ENCODE data around the gene MRFAP1L1. TPM values are rescaled to one million over a fixed set of nuclear protein-coding genes. Genes with fewer than 3 reads are reported as not detected.
A peak's percentile ranks its signal among the peaks of the same experiment; 100 is the strongest.
"Not testable (repeated sequence)": the region's sequence is repeated elsewhere in the genome, so short reads cannot be mapped to it uniquely, and the experiment has no call there.

The MRFAP1L1 gene
- total and polyA plus RNA-seq, 9 of the 15 experiments (the other 6 are each of a cell fraction or from before 2014, with no cell fraction given): 37.6 to 111 (median 83.8) TPM

- peak; percentile 24; the same call in 1 of the 2 replicates for TF ChIP-seq HDAC2 (IDR thresholded peaks at IDR 0.05)
- TF ChIP-seq NR2C1 (IDR thresholded peaks at IDR 0.05): 0 out of 2 replicates have a peak, but pooled peaks have one; percentile 10
- TF ChIP-seq NR2C1 (tag; IDR thresholded peaks at IDR 0.05): 0 out of 2 replicates have a peak, but pooled peaks have one; percentile 6
- peak; percentile 29; the same call in 1 of the 2 replicates for TF ChIP-seq EP400 (IDR thresholded peaks at IDR 0.05)
- TF ChIP-seq KDM1A (IDR thresholded peaks at IDR 0.05): peak; percentile 14 to 40; a peak in 1 of 4 replicates
- TF ChIP-seq DPF2 (IDR thresholded peaks at IDR 0.05): peak; percentile 73
- peak; percentile 54 for TF ChIP-seq CBFA2T2 (conservative IDR thresholded peaks at IDR 0.05)
- TF ChIP-seq NCOR1 (IDR thresholded peaks at IDR 0.05): 0 out of 2 replicates have a peak, but pooled peaks have one; percentile 29
- peak; percentile 73 for TF ChIP-seq SOX6 (IDR thresholded peaks at IDR 0.05)
- peak; percentile 55 for TF ChIP-seq TAL1 (IDR thresholded peaks at IDR 0.05)
- TF ChIP-seq FOXK2 (conservative IDR thresholded peaks at IDR 0.05 in 1 of 2, IDR thresholded peaks at IDR 0.05 in 1 of 2; ENCODE audit: low read depth in 2 of 2): peak in 1 of 2 experiments; percentile 66; a peak in 1 of 4 replicates
- TF ChIP-seq MNT (conservative IDR thresholded peaks at IDR 0.05): peak in 1 of 2 experiments; percentile 48; a peak in 2 of 4 replicates
- TF ChIP-seq L3MBTL2 (IDR thresholded peaks at IDR 0.05): peak; percentile 33; the same call in 1 of the 2 replicates
- TF ChIP-seq ARID1B (IDR thresholded peaks at IDR 0.05): peak; percentile 69
- TF ChIP-seq SMARCA4 (IDR thresholded peaks at IDR 0.05): peak; percentile 35; the same call in 1 of the 2 replicates
- TF ChIP-seq CBFA2T3 (IDR thresholded peaks at IDR 0.05): peak; percentile 76
- peak; percentile 67 for TF ChIP-seq SMARCE1 (IDR thresholded peaks at IDR 0.05)
- Histone ChIP-seq H3K4me1 (replicated peaks in 1 of 2; ENCODE audit: control insufficient read depth in 2 of 2, insufficient read depth in 2 of 2, low read length in 2 of 2) (peaks cover 37 to 38% of the 10 kb centered on the region in 2 experiments), H3K9ac (ENCODE audit: insufficient read depth in 1 of 2, low read depth in 2 of 2, low read length in 2 of 2) (peak overlapping the region in 1 of 2 experiments; percentile 2; a peak in 1 of 4 replicates), H3K27ac (ENCODE audit: extremely low read depth, low read depth, low read length) (0 out of 3 replicates have a peak overlapping the region, but pooled peaks have one; percentile 3), H2AFZ (ENCODE audit: low read depth, low read length) (peak overlapping the region; percentile 47; the same call in 1 of the 2 replicates)
- H3K4me2 ChIP-seq (ENCODE audit: insufficient read depth, low read length); POLR2A ChIA-PET; H3K9me3 ChIP-seq (replicated peaks; ENCODE audit: control insufficient read depth, insufficient read depth, low read depth, low read length); FAIRE-seq; H3K4me3 ChIP-seq; intact Hi-C loops (cut with micrococcal nuclease); BruUV-seq (replicated peaks); H3K36me3 ChIP-seq (ENCODE audit: control insufficient read depth, insufficient read depth, low read length); ATAC-seq; DNase-seq (ENCODE audit: extremely low read depth in 1 of 4, low spot score in 3 of 4); CTCF ChIA-PET (ENCODE audit: low intra/inter-chr PET ratio); H3K9me1 ChIP-seq (ENCODE audit: control insufficient read depth, insufficient read depth, low read length); H4K20me1 ChIP-seq (replicated peaks; ENCODE audit: control insufficient read depth, insufficient read depth, low read length); in situ Hi-C loops (cut with MboI); H3K79me2 ChIP-seq (ENCODE audit: control insufficient read depth, insufficient read depth, low read length); H3K27me3 ChIP-seq (ENCODE audit: control insufficient read depth in 2 of 2, insufficient read depth in 2 of 2, low read length in 2 of 2): not testable (repeated sequence)
- WGBS (ENCODE audit: insufficient coverage, low coverage, missing lambda C conversion rate): 3% methylated on average over 2 of the region's 6 CpGs
These were observed 46.7 kb upstream of the MRFAP1L1 start for GRCh38 chr4:6756345-6756744.
